DND-41 (cell line): ENCODE measurements around the gene CDC14A.

Source experiments
- EZH2 ChIP-seq: IDR thresholded peaks from 3 replicates; pipeline ENCODE4 v1.6.1; 2012; ENCODE audit warnings: borderline replicate concordance, low read depth, mild to moderate bottlenecking, moderate library complexity, low read length, inconsistent platforms; ENCODE audit not compliant: severe bottlenecking
- TF ChIP-seq, protein P1 (sequence below): IDR thresholded peaks from 2 replicates; pipeline ENCODE4 v1.5.1; 2012; ENCODE audit warnings: borderline replicate concordance, low read length, moderate library complexity, mild to moderate bottlenecking; ENCODE audit not compliant: poor library complexity, severe bottlenecking; ENCODE audit errors: extremely low read depth

DNA sequence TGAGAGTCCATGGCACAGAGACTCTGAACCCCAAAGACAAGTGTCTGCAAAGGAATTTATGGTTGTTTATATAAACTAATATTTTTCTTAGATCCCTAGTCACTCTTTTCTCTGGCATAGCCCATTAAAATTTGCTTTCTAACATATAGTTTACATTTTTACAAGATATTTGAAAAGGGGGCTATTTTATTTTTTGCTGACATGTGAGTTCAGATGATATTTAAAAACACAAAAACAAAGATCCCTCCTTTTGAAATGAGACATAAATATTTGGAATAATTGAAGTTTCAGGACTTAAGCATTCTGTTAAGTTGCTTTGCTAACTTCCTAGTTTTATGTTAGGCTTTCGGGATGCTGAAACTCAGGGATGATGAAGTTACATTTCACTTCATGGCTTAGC, 86.1 kb downstream of the CDC14A start:
- no peak for TF ChIP-seq EZH2
- TF ChIP-seq, protein P1, sequence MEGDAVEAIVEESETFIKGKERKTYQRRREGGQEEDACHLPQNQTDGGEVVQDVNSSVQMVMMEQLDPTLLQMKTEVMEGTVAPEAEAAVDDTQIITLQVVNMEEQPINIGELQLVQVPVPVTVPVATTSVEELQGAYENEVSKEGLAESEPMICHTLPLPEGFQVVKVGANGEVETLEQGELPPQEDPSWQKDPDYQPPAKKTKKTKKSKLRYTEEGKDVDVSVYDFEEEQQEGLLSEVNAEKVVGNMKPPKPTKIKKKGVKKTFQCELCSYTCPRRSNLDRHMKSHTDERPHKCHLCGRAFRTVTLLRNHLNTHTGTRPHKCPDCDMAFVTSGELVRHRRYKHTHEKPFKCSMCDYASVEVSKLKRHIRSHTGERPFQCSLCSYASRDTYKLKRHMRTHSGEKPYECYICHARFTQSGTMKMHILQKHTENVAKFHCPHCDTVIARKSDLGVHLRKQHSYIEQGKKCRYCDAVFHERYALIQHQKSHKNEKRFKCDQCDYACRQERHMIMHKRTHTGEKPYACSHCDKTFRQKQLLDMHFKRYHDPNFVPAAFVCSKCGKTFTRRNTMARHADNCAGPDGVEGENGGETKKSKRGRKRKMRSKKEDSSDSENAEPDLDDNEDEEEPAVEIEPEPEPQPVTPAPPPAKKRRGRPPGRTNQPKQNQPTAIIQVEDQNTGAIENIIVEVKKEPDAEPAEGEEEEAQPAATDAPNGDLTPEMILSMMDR = no peak
